Psoas muscle (tissue), 8 donors: ENCODE results near the gene TLE7. TPM values are rescaled to one million over a fixed set of nuclear protein-coding genes. Genes with fewer than 3 reads are reported as not detected.

Experiments
- ATAC-seq, 4 donors: fragments of 200-7000 bp; cut with Tn5 transposase; one replicate each; pipeline ENCODE4 v1.9.1; 2020; ENCODE audit warnings: moderate library complexity in 3 of 4, mild to moderate bottlenecking in 2 of 4
- DNase-seq, 2 donors: peaks; one replicate each; pipeline ENCODE4 v3.0.0-alpha.2; 2020
- H3K27ac ChIP-seq: fragments of 200-600 bp; one replicate; pipeline ENCODE4 v1.8.0; 2022
- H3K27me3 ChIP-seq, 3 donors: fragments of 200-600 bp in 1 of 3; one replicate each; pipeline versions ENCODE4 v1.6.1 to v1.8.0; 2013 to 2022; ENCODE audit warnings: low read length in 2 of 3, mild to moderate bottlenecking in 2 of 3, moderate library complexity in 1 of 3; ENCODE audit not compliant: insufficient read depth in 3 of 3
- H3K36me3 ChIP-seq, 2 donors: fragments of 200-600 bp in 1 of 2; one replicate each; pipeline versions ENCODE4 v1.6.1 to v1.8.0; 2013 to 2022; ENCODE audit warnings: low read depth in 1 of 2, mild to moderate bottlenecking in 1 of 2, moderate library complexity in 1 of 2; ENCODE audit not compliant: insufficient read depth in 1 of 2
- H3K4me1 ChIP-seq: fragments of 200-600 bp; one replicate; pipeline ENCODE4 v1.8.0; 2022
- H3K4me3 ChIP-seq: fragments of 200-600 bp; one replicate; pipeline ENCODE4 v1.8.0; 2022; ENCODE audit warnings: mild to moderate bottlenecking
- H3K9me3 ChIP-seq: fragments of 200-600 bp; one replicate; pipeline ENCODE4 v1.8.0; 2022
- CTCF ChIP-seq: fragments of 200-600 bp; IDR thresholded peaks from one replicate; pipeline ENCODE4 v1.8.0; 2022; ENCODE audit warnings: antibody characterized with exemption
- WGBS, 3 donors: extraction: QIAGEN DNeasy Blood & Tissue Kit; methylation state at CpG; one replicate each; pipeline versions ENCODE4 v1.1.6 to v1.1.7; 2013; 5-methylcytosine and 5-hydroxymethylcytosine counted together
- intact Hi-C, 2 donors: fragments of 100-400 bp; cut with DNase I; formaldehyde crosslinking; loops; one replicate each; pipeline versions ENCODE4 v1.11.0 to v1.14.2; 2022
- polyA plus RNA-seq, 3 donors: library from polyadenylated mRNA; stranded (reverse); fragments of 200-250 nt; gene quantifications; one replicate each; pipeline ENCODE4 v1.2.3, GENCODE V29; 2013
- total RNA-seq, 4 donors: library from RNA; stranded (reverse); fragmentation: NEBNext Ultra II Directional in 2 of 4; extraction: Animal tissue kit (Norgen Biotek cat#: 25700) in 2 of 4; gene quantifications; one replicate each; pipeline versions ENCODE4 v1.2.1 to v1.2.4, GENCODE V29; 2021 to 2023
- donor health status: healthy with polysubstance abuse.
- donor health status: DM: no; HTN: no; CAD: no; lungs with moderate emphysema.
- donor health status: Bipolar disorder and iron deficiency.
- donor health status: healthy.
- donor health status: DM: yes; HTN: yes; CAD: no.
- donor health status: DM: no; HTN: no; CAD: no.
- donor health status: DM: no; HTN: no; CAD: no.
- donor health status: DM: yes; HTN: yes; CAD: no.

TLE7 gene
- total and polyA plus RNA-seq, 7 donors: not detected

GRCh38 chr16:71484006-71484893, 42.4 kb upstream of the TLE7 start:
- ATAC-seq (peak; percentile 98 to 100 (median 98)), DNase-seq (peak; percentile 83 to 91)
- peaks cover 6% of the 10 kb centered on the region for H3K4me1 ChIP-seq
- TF ChIP-seq CTCF: no peak
- no peaks in the 10 kb centered on the region for H3K9me3 ChIP-seq
- H3K27me3 ChIP-seq: no peaks in the 10 kb centered on the region
- H3K4me3 ChIP-seq: peak overlapping the region; percentile 83
- H3K36me3 ChIP-seq: peaks cover 0 to 15% of the 10 kb centered on the region in 2 donors
- WGBS, 3 donors: 0% methylated on average over 44 of the region's 44 CpGs
- peak overlapping the region; percentile 92 for H3K27ac ChIP-seq
- intact Hi-C loops: loop anchor here (1.0 kb wide), 1 partner anchor 22 kb away; the partner anchor contains the start of gene ZNF23 (in 2 of the 2)

GRCh38 chr16:71482569-71482968, 40.7 kb upstream of the TLE7 start:
- Histone ChIP-seq H3K27me3 (no peaks in the 10 kb centered on the region), H3K9me3 (no peaks in the 10 kb centered on the region), H3K27ac (no peak overlapping the region), H3K36me3 (peaks cover 6 to 28% of the 10 kb centered on the region in 2 donors), H3K4me3 (no peak overlapping the region), H3K4me1 (peaks cover 6% of the 10 kb centered on the region)
- WGBS, 3 donors: 81 to 91% (median 86%) methylated on average over 5 of the region's 5 CpGs
- DNase-seq (no peak), ATAC-seq (no peak)
- intact Hi-C loops: no loop called here
- no peak for TF ChIP-seq CTCF

- 94 to 96% (median 95%) methylated on average over 2 of the region's 2 CpGs for WGBS, 3 donors
- no peak for ATAC-seq
- Histone ChIP-seq H3K27me3 (no peaks in the 10 kb centered on the region), H3K36me3 (peaks cover 14 to 44% of the 10 kb centered on the region in 2 donors), H3K9me3 (no peaks in the 10 kb centered on the region), H3K4me1 (peaks cover 6% of the 10 kb centered on the region), H3K27ac (no peak overlapping the region), H3K4me3 (no peak overlapping the region)
- no peak for TF ChIP-seq CTCF
- intact Hi-C loops: no loop called here
- DNase-seq: no peak
These were observed 39.1 kb upstream of the TLE7 start for GRCh38 chr16:71480956-71481355.

GRCh38 chr16:71479420-71479819, 37.6 kb upstream of the TLE7 start:
- no peak for TF ChIP-seq CTCF
- no peaks in the 10 kb centered on the region for H3K9me3 ChIP-seq
- WGBS, 3 donors: 48 to 54% (median 51%) methylated on average over 3 of the region's 3 CpGs
- no peaks in the 10 kb centered on the region for H3K27me3 ChIP-seq
- no peak overlapping the region for H3K27ac ChIP-seq
- intact Hi-C loops: no loop called here
- DNase-seq (no peak), ATAC-seq (no peak)
- no peak overlapping the region for H3K4me3 ChIP-seq
- peaks cover 22 to 59% of the 10 kb centered on the region in 2 donors for H3K36me3 ChIP-seq
- H3K4me1 ChIP-seq: peaks cover 6% of the 10 kb centered on the region
